Esophagus muscularis mucosa (tissue), 4 donors: ENCODE data around the gene FRZB.

Source experiments
- CTCF ChIP-seq, 3 experiments: fragments of 200-600 bp in 2 of 3; fragments of 450-650 bp in 1 of 3; sonication (generic) in 2 of 3; IDR thresholded peaks; one replicate each; pipeline ENCODE4 v1.5.1; 2017 to 2019; ENCODE audit warnings: antibody characterized with exemption in 3 of 3, mild to moderate bottlenecking in 2 of 3, moderate library complexity in 1 of 3
- EP300 ChIP-seq: sonication (generic); formaldehyde crosslinking; IDR thresholded peaks from one replicate; pipeline ENCODE4 v1.6.1; 2017; ENCODE audit warnings: antibody characterized with exemption
- POLR2A ChIP-seq: fragments of 450-650 bp; IDR thresholded peaks from one replicate; pipeline ENCODE4 v1.6.1; 2017; ENCODE audit warnings: antibody characterized with exemption, moderate library complexity, mild to moderate bottlenecking, low read depth
- POLR2AphosphoS5 ChIP-seq, 2 donors: sonication (generic); formaldehyde crosslinking; IDR thresholded peaks; one replicate each; pipeline ENCODE4 v1.6.1; 2017; ENCODE audit warnings: antibody characterized with exemption in 2 of 2

- TF ChIP-seq CTCF (IDR thresholded peaks at IDR 0.05), result no peak
- TF ChIP-seq POLR2A, result no peak
- no peak for TF ChIP-seq POLR2AphosphoS5 (IDR thresholded peaks at IDR 0.05)
- TF ChIP-seq EP300, result no peak
Observed at GRCh38 chr2:182854375-182855105, 11.9 kb downstream of the FRZB start.
